ENCODE results near the gene FAM20A.

GRCh38 chr17:68522266-68522665 lies 78.9 kb downstream of the FAM20A start:
- TF ChIP-seq CTCF (conservative IDR thresholded peaks at IDR 0.05; ENCODE audit: low read depth, low read length) (no peak), EZH2phosphoT487 (IDR thresholded peaks at IDR 0.05; ENCODE audit: borderline replicate concordance, low read length) (no peak), EZH2 (IDR thresholded peaks at IDR 0.05; ENCODE audit: low read length, unreplicated experiment) (no peak)
